Suppressor macrophage treated with lipopolysaccharide for 4 hours (primary cell): ENCODE measurements around the gene SORL1-AS1.

Experiments
- DNase-seq: peaks from one replicate; pipeline ENCODE4 v3.0.0-alpha.2; 2020

Gene SORL1-AS1

DNA sequence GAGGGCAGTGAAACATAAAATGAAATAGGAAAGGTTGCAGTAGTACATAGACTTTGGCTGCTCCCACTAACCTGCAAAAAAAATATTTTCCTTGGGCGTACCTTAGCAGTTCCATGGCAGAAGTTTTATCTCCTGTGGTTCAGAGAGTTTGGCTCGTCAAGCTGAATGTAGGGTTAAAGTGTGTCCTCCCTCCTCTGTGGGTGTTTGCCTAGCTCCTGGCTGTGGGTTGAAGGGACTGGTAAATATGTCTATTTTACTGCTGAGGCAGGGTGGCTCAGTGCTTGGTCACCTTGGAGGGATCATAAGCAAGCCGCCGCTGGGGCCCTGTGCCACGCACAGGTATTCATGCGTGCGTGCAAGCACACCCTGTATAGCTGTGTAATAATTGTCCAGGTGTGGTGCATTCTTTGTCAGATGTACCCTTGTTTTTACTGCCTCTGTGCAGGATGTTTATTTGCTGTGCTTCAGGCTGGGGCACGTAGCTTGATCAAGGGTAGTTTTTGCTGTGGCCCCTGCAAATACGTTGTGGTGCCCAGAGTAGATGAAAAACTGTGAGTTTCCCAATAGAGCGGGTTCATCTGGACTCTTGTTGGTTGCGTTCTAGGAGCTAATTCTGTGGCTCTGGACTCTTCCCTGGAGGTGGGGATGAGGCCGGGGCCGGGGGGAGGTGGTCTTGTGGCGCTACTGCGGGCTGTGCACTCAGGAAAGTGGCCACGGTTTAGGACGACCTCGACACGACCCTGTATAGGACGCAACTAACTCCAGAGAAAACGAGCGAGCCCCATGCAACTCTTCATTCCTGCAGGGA lies 1.4 kb downstream of the SORL1-AS1 start:
- DNase-seq, result no peak

DNA sequence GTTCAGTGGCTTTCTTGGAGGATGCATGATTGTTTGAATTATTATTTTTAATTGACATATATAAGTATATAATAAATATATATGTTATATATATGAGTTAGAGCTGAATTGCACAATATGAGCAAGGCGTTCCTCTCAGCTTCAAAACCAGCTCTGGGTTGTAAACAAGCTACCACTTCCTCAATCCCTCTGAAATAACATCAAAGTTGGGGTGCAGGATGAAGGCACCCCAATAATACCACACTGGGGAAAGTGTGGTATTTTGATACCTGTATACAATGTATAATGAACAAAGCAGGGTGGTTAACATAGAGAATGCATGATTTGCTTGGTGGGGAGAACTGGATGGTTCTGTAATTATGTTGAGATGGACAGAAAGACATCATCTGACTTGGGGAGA lies 2.4 kb downstream of the SORL1-AS1 start:
- no peak for DNase-seq

DNA sequence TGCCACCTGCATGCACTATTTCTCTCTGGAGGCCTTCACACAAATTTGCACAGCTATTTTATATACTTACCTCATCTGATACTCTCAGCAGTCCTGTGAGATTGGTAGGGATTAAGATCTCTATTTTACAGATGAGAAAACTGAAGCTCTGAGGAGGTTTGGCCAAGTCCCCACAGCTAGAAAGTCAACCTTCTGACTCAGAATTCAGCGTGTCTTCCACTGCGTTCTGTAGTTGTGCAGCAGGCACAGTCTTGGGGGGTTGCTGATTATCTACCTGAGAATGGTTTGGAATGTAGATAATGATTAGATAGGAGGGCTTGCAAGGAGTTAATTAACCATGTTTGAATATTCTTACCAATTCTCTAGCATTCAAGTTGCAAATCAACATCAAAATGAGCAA lies 3.1 kb downstream of the SORL1-AS1 start:
- no peak for DNase-seq

DNA sequence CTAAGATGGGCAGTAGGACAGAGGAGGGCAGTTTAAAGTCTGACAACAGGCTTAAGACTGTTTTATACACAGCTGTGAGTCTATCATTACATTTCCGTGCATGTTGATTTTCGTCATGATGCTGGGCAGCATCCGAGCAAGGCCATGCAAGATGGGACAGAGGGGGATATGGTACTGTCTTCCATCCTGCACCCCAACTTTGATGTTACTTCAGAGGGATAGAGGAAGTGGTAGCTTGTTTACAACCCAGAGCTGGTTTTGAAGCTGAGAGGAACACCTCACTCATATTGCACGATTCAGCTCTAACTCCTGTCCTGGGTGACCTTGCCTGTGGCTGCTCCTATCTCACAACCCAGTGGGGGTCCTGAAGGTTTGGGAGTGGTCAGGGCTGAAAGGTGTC lies 3.6 kb downstream of the SORL1-AS1 start:
- no peak for DNase-seq

DNA sequence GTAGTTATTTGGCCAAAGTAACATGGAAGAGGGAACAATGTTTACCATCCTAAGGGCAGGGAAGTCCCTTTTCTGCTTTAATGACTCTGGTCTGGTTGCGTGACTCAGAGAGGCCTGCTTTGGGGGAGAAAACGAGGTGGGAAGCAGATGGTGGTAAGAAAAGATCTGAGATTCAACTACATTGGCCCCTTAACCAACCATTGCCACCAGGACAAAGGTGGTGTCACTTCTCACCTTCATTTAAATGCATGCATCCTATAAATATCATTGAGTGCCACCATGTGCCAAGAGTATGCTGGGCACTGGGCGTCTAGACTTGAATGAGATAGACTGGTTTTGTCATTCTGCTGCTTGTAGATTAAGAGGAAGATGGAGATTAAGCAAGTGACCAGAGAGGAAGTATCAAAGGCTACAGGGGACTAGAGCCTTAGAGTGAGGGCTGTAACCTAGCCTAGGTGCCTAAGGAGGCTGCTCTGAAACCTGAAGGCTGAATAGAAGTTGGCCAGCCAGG lies 4.3 kb downstream of the SORL1-AS1 start:
- peak; percentile 76 for DNase-seq

DNA sequence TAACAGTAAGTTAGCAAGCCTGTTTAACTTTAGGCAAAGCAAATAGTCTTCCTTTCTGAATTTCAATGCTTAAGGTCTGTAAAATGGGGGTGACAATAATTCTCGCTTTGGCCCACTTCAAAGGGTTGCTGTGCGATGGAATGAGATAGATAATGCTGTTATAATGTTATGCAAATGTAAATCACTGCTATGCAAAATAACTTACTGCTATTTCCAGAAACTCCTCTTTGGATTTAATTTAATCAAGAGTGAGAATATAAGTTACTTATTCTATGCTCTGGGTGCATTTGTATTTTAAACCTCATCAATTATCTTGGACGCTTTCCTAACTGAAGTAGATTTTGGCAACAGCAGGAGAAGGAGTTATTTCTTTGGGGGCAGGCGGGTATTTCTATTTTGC lies 4.8 kb downstream of the SORL1-AS1 start:
- no peak for DNase-seq

DNA sequence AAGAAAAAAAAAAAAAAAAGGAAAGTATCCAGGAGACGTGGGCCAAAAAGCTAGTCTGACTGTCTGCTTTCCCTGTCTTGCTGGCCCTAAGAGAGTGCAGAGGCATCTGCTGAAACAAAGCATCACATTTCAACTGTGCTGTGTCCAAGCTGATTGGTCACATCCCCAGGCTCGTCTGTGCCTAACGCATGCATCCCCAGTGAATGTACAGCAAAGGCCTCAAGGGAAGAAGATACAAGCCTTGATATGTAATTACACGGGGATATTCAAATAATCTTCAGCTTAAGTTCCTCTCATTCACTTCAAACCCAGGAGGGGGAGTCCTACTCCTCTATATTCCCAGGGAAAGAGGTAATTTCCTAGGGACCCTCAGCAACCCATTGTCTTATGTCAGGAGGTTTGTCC lies 6.0 kb downstream of the SORL1-AS1 start:
- DNase-seq, result no peak

DNA sequence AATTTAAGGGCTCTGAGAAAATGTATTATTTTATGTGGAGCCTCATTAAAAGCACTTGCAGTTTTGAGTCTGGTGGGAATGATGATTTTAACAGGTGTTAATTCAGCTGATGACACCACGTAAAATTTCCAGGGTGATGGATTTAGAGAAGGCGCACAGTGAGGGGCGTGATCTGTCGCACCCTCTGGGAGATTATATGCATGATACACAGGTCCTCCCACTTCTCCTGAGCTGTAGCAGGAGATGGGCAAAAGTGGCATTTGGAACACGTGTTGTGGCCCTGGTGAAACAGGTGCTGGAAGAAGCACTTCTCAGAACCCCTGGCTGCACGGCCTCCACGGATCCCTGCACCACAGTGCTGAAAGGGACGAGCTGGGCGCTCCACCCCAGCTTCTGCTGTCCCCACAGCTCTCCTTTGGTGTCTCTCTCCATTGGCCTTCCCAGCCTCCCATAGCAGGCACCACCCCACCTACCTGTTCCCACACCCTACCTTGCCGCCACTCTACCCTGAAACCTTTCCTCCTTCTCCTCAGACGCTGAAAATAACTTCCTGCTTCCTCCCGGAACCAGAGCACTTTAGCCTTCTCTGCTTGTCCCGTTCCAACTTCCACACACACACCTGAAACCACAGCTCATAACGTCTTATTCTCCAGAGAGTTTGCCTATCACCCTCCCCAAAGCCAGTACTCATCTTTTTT lies 7.5 kb downstream of the SORL1-AS1 start:
- no peak for DNase-seq

DNA sequence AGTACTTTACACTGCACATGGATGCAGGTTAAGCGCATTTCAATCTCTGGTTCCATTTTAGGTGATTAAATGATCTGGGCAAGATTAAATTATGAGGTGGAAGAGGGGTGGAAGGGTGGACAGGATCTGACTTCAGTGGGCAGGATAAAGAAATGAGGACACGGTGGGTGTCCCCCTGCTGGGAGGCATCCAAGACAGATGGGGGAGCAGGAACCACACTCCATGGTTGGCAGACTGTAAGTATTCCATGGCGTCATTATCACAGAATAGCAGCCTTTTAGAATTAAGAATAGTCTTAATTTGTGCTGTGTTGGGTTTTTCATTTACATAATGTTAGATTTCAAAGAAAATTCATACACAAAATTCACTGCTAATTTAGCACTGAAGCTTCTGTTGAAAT lies 8.2 kb downstream of the SORL1-AS1 start:
- no peak for DNase-seq

DNA sequence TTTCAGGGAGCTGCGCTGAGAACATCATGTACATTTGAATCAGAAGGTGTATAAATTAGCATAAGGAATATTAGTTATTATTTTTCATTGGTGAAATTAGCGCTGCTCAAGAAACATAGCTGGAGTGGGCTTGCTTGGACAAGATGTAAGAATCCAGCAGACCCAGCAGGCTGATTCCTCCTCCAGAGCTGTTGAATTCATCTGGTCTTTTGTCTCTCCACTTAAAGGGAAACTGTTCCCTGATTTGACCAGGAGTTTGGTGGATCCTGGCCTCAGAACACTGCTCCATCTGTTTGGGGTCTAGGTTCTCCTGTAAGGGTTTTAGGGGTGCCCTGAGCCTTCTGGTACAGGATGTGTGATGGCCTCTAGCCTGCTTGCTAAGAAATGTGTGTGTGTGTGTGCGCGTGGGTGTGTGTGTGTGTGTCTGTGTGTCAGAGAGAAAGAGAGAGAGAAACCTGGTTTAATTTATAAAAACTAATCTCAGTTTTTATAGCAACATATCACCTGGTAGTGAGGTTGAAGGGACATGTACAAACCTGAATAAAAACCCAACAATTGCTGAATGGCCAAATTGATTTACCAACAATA lies 9.0 kb downstream of the SORL1-AS1 start:
- no peak for DNase-seq

DNA sequence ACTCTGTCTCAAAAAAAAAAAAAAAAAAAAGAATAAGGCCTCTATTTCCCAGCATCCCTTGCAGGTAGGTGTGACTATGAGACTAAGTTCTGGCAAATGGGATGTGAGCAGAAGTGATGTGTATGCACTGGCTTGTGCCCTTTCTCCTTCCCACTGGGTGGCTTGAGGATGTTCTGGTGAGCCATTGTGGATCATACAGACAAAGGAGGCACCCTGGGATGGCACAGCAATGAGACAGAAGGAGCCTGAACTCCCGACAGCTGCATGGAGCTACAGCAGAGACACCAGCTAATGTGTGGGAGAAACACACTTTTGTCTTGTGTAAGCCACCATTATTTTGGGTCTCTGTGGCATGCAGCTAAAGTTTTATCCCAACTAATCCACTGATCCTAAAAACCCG lies 11.2 kb downstream of the SORL1-AS1 start:
- DNase-seq, result no peak

DNA sequence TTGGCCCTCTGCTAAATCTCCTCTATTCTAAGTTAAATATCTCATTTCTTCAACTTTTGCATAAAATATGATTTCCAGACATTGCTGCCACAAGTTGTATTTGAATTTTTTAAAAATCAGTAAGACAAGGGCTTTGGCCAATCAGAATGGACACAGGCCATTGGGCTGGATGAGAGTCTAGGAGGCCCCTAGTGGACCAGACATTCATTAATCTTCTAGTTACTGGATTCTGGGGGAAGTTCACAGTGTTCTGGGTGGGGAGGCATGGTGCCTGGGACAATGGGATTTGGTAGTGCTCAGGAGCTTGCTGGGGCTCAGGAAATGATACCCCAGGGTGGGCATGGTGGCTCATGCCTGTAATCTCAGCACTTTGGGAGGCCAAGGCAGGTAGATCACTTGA lies 13.0 kb downstream of the SORL1-AS1 start:
- no peak for DNase-seq

DNA sequence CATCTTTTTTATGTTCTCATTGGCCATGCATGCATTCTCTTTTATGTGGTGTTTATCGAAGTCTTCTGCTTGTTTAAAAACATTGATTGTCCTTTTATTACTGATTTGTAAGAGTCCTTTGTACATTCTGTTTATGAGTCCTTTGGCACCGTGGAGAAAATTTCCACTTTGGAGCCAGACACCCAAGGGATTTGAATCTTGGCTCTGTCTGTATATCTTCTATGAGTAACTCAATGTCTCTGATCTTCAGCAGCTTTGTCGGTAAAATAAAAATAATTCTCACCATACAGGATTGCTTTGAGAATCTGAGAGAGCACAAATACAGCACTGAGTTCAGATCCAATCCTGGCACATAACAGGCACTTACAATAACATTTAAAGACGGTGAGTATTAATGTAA lies 13.4 kb downstream of the SORL1-AS1 start:
- DNase-seq, result no peak

DNA sequence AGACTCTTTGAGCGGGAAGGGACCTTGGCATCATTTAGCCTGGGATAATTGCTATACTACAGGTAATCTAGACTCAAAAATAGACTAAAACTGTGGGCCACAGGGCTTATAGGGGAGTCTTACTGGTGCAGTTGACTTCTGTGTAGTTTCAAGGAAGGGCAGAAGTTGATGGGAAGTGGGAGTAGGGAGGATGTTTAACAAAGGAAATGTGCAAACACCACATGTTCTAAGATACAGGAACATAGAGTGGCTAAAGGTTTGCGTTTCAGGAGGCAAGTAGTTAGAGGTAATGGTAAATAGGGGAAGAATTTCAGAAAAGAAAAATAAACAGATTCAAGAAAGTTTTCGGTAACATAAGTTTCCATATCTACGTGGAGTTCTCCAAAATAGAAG lies 15.1 kb downstream of the SORL1-AS1 start:
- no peak for DNase-seq

DNA sequence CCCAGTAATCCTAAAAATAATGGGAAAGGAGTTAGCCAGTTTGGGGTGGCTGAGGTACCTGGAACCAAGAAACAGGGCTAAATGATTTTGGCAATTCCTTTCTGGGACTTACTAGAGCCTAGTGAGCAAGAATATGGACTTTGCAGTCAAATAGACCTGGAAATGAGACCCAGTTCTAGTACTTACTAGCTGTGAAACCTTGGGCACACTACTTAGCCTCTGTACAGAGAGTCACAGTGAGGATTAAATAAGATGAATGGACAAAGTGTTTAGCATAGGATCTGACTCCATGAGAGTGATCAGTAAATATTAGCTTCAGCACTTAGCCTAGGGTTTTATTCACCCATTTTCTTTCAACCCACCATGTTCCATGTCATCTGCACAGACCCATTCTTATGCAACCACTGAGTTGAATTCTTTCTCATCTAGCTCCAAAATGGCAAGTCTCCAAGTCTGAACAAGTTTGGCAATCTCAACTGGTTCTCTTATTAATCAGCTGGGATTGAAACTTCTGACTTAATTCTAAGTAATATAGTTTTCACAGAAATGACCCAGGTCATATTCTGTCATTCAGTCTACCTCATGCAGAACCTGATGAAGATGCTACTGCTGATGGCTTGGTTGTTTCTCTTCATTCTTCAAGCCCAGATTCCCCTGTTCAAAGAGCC lies 15.6 kb downstream of the SORL1-AS1 start:
- peak; percentile 87 for DNase-seq

DNA sequence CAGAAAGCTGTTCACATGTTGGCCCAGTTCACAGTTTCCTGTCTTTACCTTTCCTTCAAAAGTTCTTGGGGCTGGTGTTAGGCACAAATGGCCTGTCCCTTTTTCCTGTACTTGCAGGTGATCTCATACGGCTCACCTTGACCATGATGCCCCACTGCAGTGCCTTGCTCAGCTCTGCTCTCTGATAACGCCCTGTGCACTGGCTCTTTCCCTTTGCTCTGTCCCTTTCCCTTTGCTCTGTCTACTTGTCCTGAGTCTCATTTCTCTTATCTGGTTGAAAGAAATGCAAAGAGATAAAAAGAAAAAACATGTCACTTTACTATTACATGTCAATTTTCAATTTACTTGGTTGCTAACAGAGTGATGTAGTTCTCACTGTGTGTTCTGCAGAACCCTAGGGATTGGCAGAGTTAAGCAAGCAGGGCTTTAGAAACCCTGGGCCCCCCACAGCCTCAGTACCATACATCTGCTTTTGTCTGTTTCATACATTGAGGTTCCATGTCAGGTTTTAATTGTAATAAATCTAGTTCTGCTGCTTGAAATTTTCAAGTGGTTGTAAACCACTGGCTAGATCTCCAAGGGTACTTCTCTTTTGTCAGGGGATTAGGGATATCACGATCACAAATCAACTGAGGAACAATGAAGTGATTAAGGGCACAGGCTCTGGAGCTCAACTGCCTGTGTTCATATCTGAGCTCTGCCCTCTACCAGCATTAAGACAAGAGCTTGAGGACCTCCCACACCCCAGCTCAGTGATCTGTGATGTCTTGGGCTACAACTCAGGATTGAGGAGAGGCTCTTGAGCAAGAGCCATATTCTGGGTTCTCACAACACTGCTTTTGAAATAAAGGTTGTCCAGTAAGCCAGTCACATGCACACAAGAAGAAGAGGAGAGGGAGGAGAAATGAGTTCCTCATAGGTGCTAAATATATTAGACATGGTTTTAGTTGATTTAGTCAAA lies 16.9 kb downstream of the SORL1-AS1 start:
- DNase-seq, result peak; percentile 55

DNA sequence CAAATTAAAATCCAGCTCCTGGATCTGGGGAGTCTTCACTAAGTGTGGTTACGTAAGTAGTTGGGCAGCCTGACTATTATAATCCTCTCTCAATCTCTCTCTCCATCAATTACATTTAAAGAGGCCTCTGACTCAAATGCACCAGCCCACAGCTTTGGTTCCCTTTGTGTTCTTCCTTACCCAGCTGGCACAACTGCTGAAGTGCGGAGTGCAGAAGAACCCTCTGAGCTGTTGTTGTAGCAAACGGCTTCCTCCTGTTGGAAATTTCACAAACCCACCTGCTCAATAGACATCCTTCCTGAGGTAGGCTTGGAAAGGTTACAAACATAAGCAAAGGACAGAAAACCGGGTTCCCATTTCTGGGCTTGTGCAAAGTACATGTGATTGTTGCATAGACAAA lies 17.6 kb downstream of the SORL1-AS1 start:
- DNase-seq, result no peak

DNA sequence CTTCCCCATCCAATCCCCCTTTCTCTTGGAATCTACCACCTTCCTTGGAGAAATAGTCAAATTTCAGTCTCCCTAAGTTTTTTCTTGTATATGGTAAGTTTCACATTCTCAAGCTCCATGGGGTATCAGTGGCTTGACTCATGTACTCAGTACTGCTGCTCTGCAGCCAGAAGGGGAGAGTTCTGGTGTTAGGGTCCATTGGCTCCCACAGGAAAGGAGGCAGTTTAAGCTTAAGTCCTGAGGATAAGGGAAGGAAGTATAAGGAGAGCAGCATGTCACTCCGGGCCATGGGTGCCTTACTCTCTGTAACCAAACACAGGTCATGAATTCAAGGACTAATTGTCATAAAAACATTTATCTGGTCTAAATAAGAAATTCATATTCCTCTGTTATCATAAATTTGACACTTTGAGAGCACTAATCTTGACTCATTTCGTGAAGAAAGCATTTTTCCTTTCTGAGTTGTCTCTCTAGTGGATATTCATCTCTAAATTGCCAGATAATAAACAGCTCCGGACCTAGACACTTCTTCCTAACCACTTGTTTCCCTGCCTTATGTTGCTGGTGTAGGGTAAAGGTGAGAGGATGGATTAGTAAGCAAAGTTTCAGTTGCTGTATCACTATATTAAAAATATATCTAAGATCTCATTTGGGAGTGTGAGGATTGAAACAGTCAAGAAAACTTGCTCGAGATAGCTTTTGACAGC lies 20.8 kb downstream of the SORL1-AS1 start:
- DNase-seq, result no peak

DNA sequence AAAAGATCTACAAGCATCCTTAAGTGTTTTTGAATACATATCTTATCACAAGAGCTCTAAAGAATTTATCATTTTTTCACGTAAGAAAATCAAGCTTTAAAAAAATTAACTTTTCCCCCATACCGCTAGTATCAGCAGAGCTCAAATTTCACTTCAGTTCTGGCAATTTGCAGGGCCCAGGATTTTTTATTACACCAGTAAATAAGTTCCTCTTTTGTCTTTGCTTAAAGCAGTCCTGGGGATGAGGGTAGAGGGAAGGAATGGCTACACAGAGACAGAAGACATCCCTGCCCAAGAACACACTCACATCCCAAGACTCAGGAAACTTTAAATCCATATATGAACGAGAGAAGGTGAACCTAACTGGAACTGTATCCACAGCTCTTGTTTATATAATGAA lies 23.2 kb downstream of the SORL1-AS1 start:
- DNase-seq, result peak; percentile 38

DNA sequence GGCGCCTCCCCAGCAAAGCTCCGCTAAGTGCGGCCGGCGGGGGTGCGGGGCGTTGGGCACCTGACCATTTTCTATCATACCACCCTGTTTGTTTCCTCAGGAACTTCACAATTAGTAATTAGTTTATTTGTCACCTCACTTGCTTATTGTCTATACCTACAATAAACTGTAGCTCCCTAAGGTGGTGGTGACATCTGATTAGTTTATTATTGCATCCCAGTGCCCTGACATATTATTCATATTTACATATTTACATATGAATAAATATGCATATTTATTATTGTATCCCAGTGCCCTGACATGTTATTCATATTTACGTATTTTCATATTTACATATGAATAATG lies 25.4 kb downstream of the SORL1-AS1 start:
- no peak for DNase-seq
